ENCODE measurements around the gene MALRD1.

Gene MALRD1

GRCh38 chr10:19426034-19426433, 377.4 kb downstream of the MALRD1 start:
- Mint-ChIP-seq H3K9me3 (peaks cover 4% of the 10 kb centered on the region), H3K4me1 (ENCODE audit: low read depth) (no peaks in the 10 kb centered on the region), H3K27ac (no peak overlapping the region), H3K27me3 (no peaks in the 10 kb centered on the region), H3K4me3 (no peak overlapping the region), H3K36me3 (ENCODE audit: low read depth) (no peaks in the 10 kb centered on the region)

GRCh38 chr10:19431622-19432351, 383.2 kb downstream of the MALRD1 start:
- no peaks in the 10 kb centered on the region for H3K36me3 Mint-ChIP-seq (ENCODE audit: low read depth)
- peaks cover 8% of the 10 kb centered on the region for H3K9me3 Mint-ChIP-seq
- H3K4me3 Mint-ChIP-seq = no peak overlapping the region
- no peak overlapping the region for H3K27ac Mint-ChIP-seq
- no peaks in the 10 kb centered on the region for H3K4me1 Mint-ChIP-seq (ENCODE audit: low read depth)
- H3K27me3 Mint-ChIP-seq = no peaks in the 10 kb centered on the region

- Mint-ChIP-seq H3K4me3 (no peak overlapping the region), H3K27ac (no peak overlapping the region), H3K9me3 (peaks cover 13% of the 10 kb centered on the region), H3K4me1 (ENCODE audit: low read depth) (no peaks in the 10 kb centered on the region), H3K27me3 (no peaks in the 10 kb centered on the region), H3K36me3 (ENCODE audit: low read depth) (peaks cover 2% of the 10 kb centered on the region)
These were observed 401.3 kb downstream of the MALRD1 start for GRCh38 chr10:19449860-19450259.

GRCh38 chr10:19451356-19451755, 402.8 kb downstream of the MALRD1 start:
- Mint-ChIP-seq H3K27ac (no peak overlapping the region), H3K9me3 (peaks cover 11% of the 10 kb centered on the region), H3K4me1 (ENCODE audit: low read depth) (no peaks in the 10 kb centered on the region), H3K36me3 (ENCODE audit: low read depth) (no peaks in the 10 kb centered on the region), H3K4me3 (no peak overlapping the region), H3K27me3 (no peaks in the 10 kb centered on the region)

GRCh38 chr10:19451937-19452336, 403.3 kb downstream of the MALRD1 start:
- Mint-ChIP-seq H3K36me3 (ENCODE audit: low read depth) (no peaks in the 10 kb centered on the region), H3K27me3 (no peaks in the 10 kb centered on the region), H3K27ac (no peak overlapping the region), H3K4me3 (no peak overlapping the region), H3K9me3 (peaks cover 11% of the 10 kb centered on the region), H3K4me1 (ENCODE audit: low read depth) (no peaks in the 10 kb centered on the region)

- Mint-ChIP-seq H3K36me3 (ENCODE audit: low read depth) (no peaks in the 10 kb centered on the region), H3K9me3 (peaks cover 11% of the 10 kb centered on the region), H3K27ac (no peak overlapping the region), H3K27me3 (no peaks in the 10 kb centered on the region), H3K4me1 (ENCODE audit: low read depth) (no peaks in the 10 kb centered on the region), H3K4me3 (no peak overlapping the region)
These were observed 405.4 kb downstream of the MALRD1 start for GRCh38 chr10:19453967-19454366.

GRCh38 chr10:19461588-19461987, 413.0 kb downstream of the MALRD1 start:
- peaks cover 5% of the 10 kb centered on the region for H3K9me3 Mint-ChIP-seq
- H3K4me3 Mint-ChIP-seq = no peak overlapping the region
- no peaks in the 10 kb centered on the region for H3K27me3 Mint-ChIP-seq
- no peaks in the 10 kb centered on the region for H3K4me1 Mint-ChIP-seq (ENCODE audit: low read depth)
- H3K36me3 Mint-ChIP-seq (ENCODE audit: low read depth) = no peaks in the 10 kb centered on the region
- H3K27ac Mint-ChIP-seq = no peak overlapping the region

- no peaks in the 10 kb centered on the region for H3K27me3 Mint-ChIP-seq
- no peak overlapping the region for H3K4me3 Mint-ChIP-seq
- H3K9me3 Mint-ChIP-seq = no peaks in the 10 kb centered on the region
- H3K36me3 Mint-ChIP-seq (ENCODE audit: low read depth) = no peaks in the 10 kb centered on the region
- H3K4me1 Mint-ChIP-seq (ENCODE audit: low read depth) = no peaks in the 10 kb centered on the region
- no peak overlapping the region for H3K27ac Mint-ChIP-seq
These were observed 418.1 kb downstream of the MALRD1 start for GRCh38 chr10:19466709-19467108.

- Mint-ChIP-seq H3K4me1 (ENCODE audit: low read depth) (no peaks in the 10 kb centered on the region), H3K27ac (no peak overlapping the region), H3K36me3 (ENCODE audit: low read depth) (no peaks in the 10 kb centered on the region), H3K27me3 (no peaks in the 10 kb centered on the region), H3K9me3 (no peaks in the 10 kb centered on the region), H3K4me3 (no peak overlapping the region)
These were observed 419.8 kb downstream of the MALRD1 start for GRCh38 chr10:19468413-19468812.

GRCh38 chr10:19469521-19469920, 420.9 kb downstream of the MALRD1 start:
- no peak overlapping the region for H3K4me3 Mint-ChIP-seq
- no peaks in the 10 kb centered on the region for H3K4me1 Mint-ChIP-seq (ENCODE audit: low read depth)
- H3K9me3 Mint-ChIP-seq = peaks cover 4% of the 10 kb centered on the region
- no peaks in the 10 kb centered on the region for H3K36me3 Mint-ChIP-seq (ENCODE audit: low read depth)
- no peak overlapping the region for H3K27ac Mint-ChIP-seq
- H3K27me3 Mint-ChIP-seq = no peaks in the 10 kb centered on the region

- no peaks in the 10 kb centered on the region for H3K4me1 Mint-ChIP-seq (ENCODE audit: low read depth)
- H3K36me3 Mint-ChIP-seq (ENCODE audit: low read depth) = no peaks in the 10 kb centered on the region
- H3K9me3 Mint-ChIP-seq = peaks cover 4% of the 10 kb centered on the region
- no peak overlapping the region for H3K27ac Mint-ChIP-seq
- no peak overlapping the region for H3K4me3 Mint-ChIP-seq
- no peaks in the 10 kb centered on the region for H3K27me3 Mint-ChIP-seq
These were observed 431.3 kb downstream of the MALRD1 start for GRCh38 chr10:19479854-19480253.

- no peak overlapping the region for H3K27ac Mint-ChIP-seq
- H3K36me3 Mint-ChIP-seq (ENCODE audit: low read depth) = no peaks in the 10 kb centered on the region
- H3K4me3 Mint-ChIP-seq = no peak overlapping the region
- no peaks in the 10 kb centered on the region for H3K4me1 Mint-ChIP-seq (ENCODE audit: low read depth)
- H3K27me3 Mint-ChIP-seq = no peaks in the 10 kb centered on the region
- H3K9me3 Mint-ChIP-seq = peaks cover 4% of the 10 kb centered on the region
These were observed 431.8 kb downstream of the MALRD1 start for GRCh38 chr10:19480353-19480752.

- Mint-ChIP-seq H3K9me3 (peaks cover 6% of the 10 kb centered on the region), H3K27ac (no peak overlapping the region), H3K4me3 (no peak overlapping the region), H3K27me3 (no peaks in the 10 kb centered on the region), H3K4me1 (ENCODE audit: low read depth) (no peaks in the 10 kb centered on the region), H3K36me3 (ENCODE audit: low read depth) (no peaks in the 10 kb centered on the region)
These were observed 434.8 kb downstream of the MALRD1 start for GRCh38 chr10:19483421-19483820.

GRCh38 chr10:19488592-19489280, 440.1 kb downstream of the MALRD1 start:
- Mint-ChIP-seq H3K4me1 (ENCODE audit: low read depth) (no peaks in the 10 kb centered on the region), H3K27me3 (no peaks in the 10 kb centered on the region), H3K9me3 (peaks cover 12% of the 10 kb centered on the region), H3K27ac (no peak overlapping the region), H3K4me3 (peak overlapping the region; percentile 56), H3K36me3 (ENCODE audit: low read depth) (no peaks in the 10 kb centered on the region)

- H3K27me3 Mint-ChIP-seq = no peaks in the 10 kb centered on the region
- H3K4me3 Mint-ChIP-seq = no peak overlapping the region
- H3K4me1 Mint-ChIP-seq (ENCODE audit: low read depth) = no peaks in the 10 kb centered on the region
- no peaks in the 10 kb centered on the region for H3K36me3 Mint-ChIP-seq (ENCODE audit: low read depth)
- H3K27ac Mint-ChIP-seq = no peak overlapping the region
- H3K9me3 Mint-ChIP-seq = peaks cover 14% of the 10 kb centered on the region
These were observed 442.6 kb downstream of the MALRD1 start for GRCh38 chr10:19491166-19491565.

GRCh38 chr10:19493917-19494316, 445.3 kb downstream of the MALRD1 start:
- Mint-ChIP-seq H3K27ac (no peak overlapping the region), H3K9me3 (peaks cover 8% of the 10 kb centered on the region), H3K4me3 (no peak overlapping the region), H3K4me1 (ENCODE audit: low read depth) (no peaks in the 10 kb centered on the region), H3K27me3 (no peaks in the 10 kb centered on the region), H3K36me3 (ENCODE audit: low read depth) (no peaks in the 10 kb centered on the region)

Data from stimulated activated naive CD8-positive, alpha-beta T cell treated with anti-CD3 and anti-CD28 coated beads, Interleukin-15, Interleukin-2, amounts not matched to agents 100 ng/mL and 50 ng/mL, for 24 hours (primary cell).